Erythroblast (primary cell): ENCODE measurements around the gene CMSS1.

Source experiments
- GATA1 ChIP-seq: IDR thresholded peaks from 2 replicates; pipeline ENCODE4 v1.6.1; 2011; ENCODE audit warnings: low read depth, mild to moderate bottlenecking, control low read depth, low read length, moderate library complexity
- POLR2A ChIP-seq: IDR thresholded peaks from 2 replicates; pipeline ENCODE4 v1.6.1; 2011; ENCODE audit warnings: mild to moderate bottlenecking, low read length

GRCh38 chr3:100227511-100227921 is 409.9 kb downstream of the CMSS1 start:
- TF ChIP-seq POLR2A, result no peak
- no peak for TF ChIP-seq GATA1
